SK-N-SH (cell line): ENCODE data around the gene SOX21. TPM values are rescaled to one million over a fixed set of nuclear protein-coding genes. Genes with fewer than 3 reads are reported as not detected.

Source experiments
- CTCF ChIA-PET: fragments of 300-600, 350-600 bp; formaldehyde crosslinking; extraction: SDS; loops from one replicate; lab custom pipeline; 2021; lab: Yijun Ruan, JAX
- POLR2A ChIA-PET: fragments of 350-600 bp; sonication (Branson Sonifier 250); formaldehyde crosslinking; extraction: SDS; loops from one replicate; lab custom pipeline; 2020; ENCODE audit warnings: antibody characterized with exemption, inconsistent platforms; lab: Yijun Ruan, JAX
- DNase-seq: peaks from one replicate; pipeline ENCODE4 v3.0.0; 2012
- H2AFZ ChIP-seq: fragments of 200-600 bp; sonication (generic); 2 replicates; pipeline ENCODE4 v1.8.1; 2016; ENCODE audit warnings: antibody characterized with exemption, mild to moderate bottlenecking, low read depth
- H3F3A ChIP-seq: fragments of 200-600 bp; sonication (generic); replicated peaks from 2 replicates; pipeline ENCODE3; 2016; ENCODE audit warnings: antibody characterized with exemption, mild to moderate bottlenecking; ENCODE audit not compliant: insufficient read depth
- H3K27ac ChIP-seq, 2 experiments: fragments of 200-500 bp in 1 of 2; fragments of 200-600 bp in 1 of 2; sonication (Bioruptor generic) in 1 of 2; sonication (generic), shearing (Covaris generic) in 1 of 2; 2 replicates each; pipeline versions ENCODE4 v1.5.1 to v1.6.1; 2014 to 2016; ENCODE audit warnings: low read depth in 2 of 2, inconsistent platforms in 1 of 2, low read length in 1 of 2, mild to moderate bottlenecking in 1 of 2, mixed read lengths in 1 of 2
- H3K27me3 ChIP-seq: fragments of 200-600 bp; sonication (generic), shearing (Covaris generic); 2 replicates; pipeline ENCODE4 v1.6.1; 2016; ENCODE audit warnings: mixed run types; ENCODE audit not compliant: insufficient read depth
- H3K36me3 ChIP-seq, 2 experiments: fragments of 200-500 bp in 1 of 2; fragments of 200-600 bp in 1 of 2; sonication (Bioruptor generic) in 1 of 2; sonication (generic) in 1 of 2; replicated peaks in 1 of 2; 2 replicates each; pipeline versions ENCODE3 to v1.5.1; 2014 to 2016; ENCODE audit warnings: low read length in 1 of 2, mild to moderate bottlenecking in 1 of 2; ENCODE audit not compliant: insufficient read depth in 2 of 2, control insufficient read depth in 1 of 2
- H3K4me1 ChIP-seq, 2 experiments: fragments of 200-500 bp in 1 of 2; fragments of 200-600 bp in 1 of 2; sonication (Bioruptor generic) in 1 of 2; sonication (generic), shearing (Covaris generic) in 1 of 2; 2 replicates each; pipeline versions ENCODE4 v1.5.1 to v1.6.1; 2014 to 2016; ENCODE audit warnings: low read depth in 1 of 2, low read length in 1 of 2, mixed run types in 1 of 2; ENCODE audit not compliant: insufficient read depth in 2 of 2, control insufficient read depth in 1 of 2
- H3K4me2 ChIP-seq: fragments of 200-600 bp; sonication (generic), shearing (Covaris generic); 2 replicates; pipeline ENCODE4 v1.6.1; 2017; ENCODE audit warnings: mixed run types
- H3K4me3 ChIP-seq, 2 experiments: fragments of 200-500 bp in 1 of 2; fragments of 200-600 bp in 1 of 2; sonication (Bioruptor generic) in 1 of 2; sonication (generic), shearing (Covaris generic) in 1 of 2; 2 replicates each; pipeline versions ENCODE4 v1.5.1 to v1.8.1; 2014 to 2016; ENCODE audit warnings: low read depth in 2 of 2, inconsistent platforms in 1 of 2, low read length in 1 of 2, mild to moderate bottlenecking in 1 of 2, mixed read lengths in 1 of 2, moderate library complexity in 1 of 2
- H3K79me2 ChIP-seq: fragments of 200-600 bp; sonication (generic); 2 replicates; pipeline ENCODE4 v1.8.1; 2017; ENCODE audit warnings: mild to moderate bottlenecking; ENCODE audit not compliant: insufficient read depth
- H3K9ac ChIP-seq: fragments of 200-600 bp; sonication (generic); 2 replicates; pipeline ENCODE4 v1.6.1; 2017; ENCODE audit warnings: mixed run types
- H3K9me2 ChIP-seq: fragments of 200-600 bp; sonication (generic); 2 replicates; pipeline ENCODE4 v1.6.1; 2017; ENCODE audit warnings: mixed run types
- H3K9me3 ChIP-seq: fragments of 200-600 bp; sonication (generic); 2 replicates; pipeline ENCODE4 v1.6.1; 2017; ENCODE audit warnings: mixed run types, mild to moderate bottlenecking, moderate library complexity
- H4K20me1 ChIP-seq: fragments of 200-600 bp; sonication (generic); 2 replicates; pipeline ENCODE4 v1.6.1; 2017; ENCODE audit warnings: mild to moderate bottlenecking, mixed run types; ENCODE audit not compliant: insufficient read depth
- CHD2 ChIP-seq: fragments of 150-350 bp; IDR thresholded peaks from 2 replicates; pipeline ENCODE4 v1.6.1; 2018; ENCODE audit warnings: low read length; ENCODE audit not compliant: partially characterized antibody
- EP300 ChIP-seq, 2 experiments: IDR thresholded peaks; 2 replicates each; pipeline versions ENCODE4 v1.4.0 to v1.6.1; 2012; ENCODE audit warnings: borderline replicate concordance in 1 of 2, low read depth in 1 of 2, low read length in 1 of 2
- FOXJ3 ChIP-seq: sonication (generic); formaldehyde crosslinking; IDR thresholded peaks from 2 replicates; pipeline ENCODE4 v1.5.1; 2020; ENCODE audit warnings: mild to moderate bottlenecking, missing genetic modification reagents
- IRF3 ChIP-seq: fragments of 150-350 bp; IDR thresholded peaks from 2 replicates; pipeline ENCODE4 v1.6.1; 2016; ENCODE audit warnings: mild to moderate bottlenecking, low read depth, low read length
- MAX ChIP-seq: IDR thresholded peaks from 2 replicates; pipeline ENCODE4 v1.4.0; 2012; ENCODE audit warnings: low read depth
- MXI1 ChIP-seq: IDR thresholded peaks from 2 replicates; pipeline ENCODE4 v1.6.1; 2012; ENCODE audit warnings: mild to moderate bottlenecking, low read depth, low read length, improper control_type of control experiment
- NFIC ChIP-seq: IDR thresholded peaks from 2 replicates; pipeline ENCODE4 v1.4.0; 2012; ENCODE audit warnings: borderline replicate concordance
- NRF1 ChIP-seq: IDR thresholded peaks from 2 replicates; pipeline ENCODE4 v1.6.1; 2012; ENCODE audit warnings: low read depth, mild to moderate bottlenecking, low read length
- REST ChIP-seq: IDR thresholded peaks from 2 replicates; pipeline ENCODE4 v1.6.1; 2012; ENCODE audit warnings: mild to moderate bottlenecking, low read depth, low read length, moderate library complexity
- RFX5 ChIP-seq: IDR thresholded peaks from 2 replicates; pipeline ENCODE4 v1.6.1; 2012; ENCODE audit warnings: mild to moderate bottlenecking, improper control_type of control experiment, low read length
- RXRA ChIP-seq: IDR thresholded peaks from 2 replicates; pipeline ENCODE4 v1.4.0; 2012; ENCODE audit warnings: low read depth, mild to moderate bottlenecking, borderline replicate concordance
- SIN3A ChIP-seq: IDR thresholded peaks from 2 replicates; pipeline ENCODE4 v1.6.1; 2012; ENCODE audit warnings: low read depth, mild to moderate bottlenecking, low read length, moderate library complexity, borderline replicate concordance
- SMC3 ChIP-seq: IDR thresholded peaks from 2 replicates; pipeline ENCODE4 v1.6.1; 2012; ENCODE audit warnings: low read depth, low read length, improper control_type of control experiment
- TAF1 ChIP-seq: IDR thresholded peaks from 2 replicates; pipeline ENCODE4 v1.6.1; 2012; ENCODE audit warnings: low read depth, mild to moderate bottlenecking, low read length, moderate library complexity, borderline replicate concordance
- USF1 ChIP-seq: IDR thresholded peaks from 2 replicates; pipeline ENCODE4 v1.4.0; 2012; ENCODE audit warnings: low read depth, borderline replicate concordance
- USF2 ChIP-seq: fragments of 150-350 bp; IDR thresholded peaks from 2 replicates; pipeline ENCODE4 v1.6.1; 2017; ENCODE audit warnings: antibody characterized with exemption, low read length, low read depth, borderline replicate concordance
- YY1 ChIP-seq: IDR thresholded peaks from 2 replicates; pipeline ENCODE4 v1.4.0; 2012; ENCODE audit warnings: low read depth, mild to moderate bottlenecking
- ZBTB33 ChIP-seq: IDR thresholded peaks from 2 replicates; pipeline ENCODE4 v1.4.0; 2012; ENCODE audit warnings: low read depth, borderline replicate concordance
- WGBS: methylation state at CpG from one replicate; pipeline ENCODE4 v1.1.6; 2017; ENCODE audit warnings: low lambda C conversion rate; 5-methylcytosine and 5-hydroxymethylcytosine counted together
- polyA plus RNA-seq, 3 experiments: library from polyadenylated mRNA; depleted of rRNA; stranded (reverse); fragments of >200 nt; gene quantifications; 2 replicates each; pipeline ENCODE4 v1.2.3, GENCODE V29; 2012

SOX21 gene
- polyA plus RNA-seq, 1 of the 3 experiments (the other 2 are of a cell fraction), result not detected

GRCh38 chr13:94759120-94759728 is 46.9 kb upstream of the SOX21 start:
- no peak overlapping the region for H3K9ac ChIP-seq
- H3K4me3 ChIP-seq, result no peak overlapping the region
- H3K9me3 ChIP-seq, result no peaks in the 10 kb centered on the region
- no peaks in the 10 kb centered on the region for H3K36me3 ChIP-seq
- no peaks in the 10 kb centered on the region for H4K20me1 ChIP-seq
- ChIA-PET POLR2A (no interaction called here), CTCF (interaction anchor here (0.6 to 0.7 kb wide), 2 partner anchors 25 to 342 kb away, joined by 3 to 4 read pairs; no protein-coding TSS in a partner anchor)
- no peaks in the 10 kb centered on the region for H3K79me2 ChIP-seq
- 74% methylated on average over 22 of the region's 22 CpGs for WGBS
- DNase-seq, result no peak
- no peaks in the 10 kb centered on the region for H3K9me2 ChIP-seq
- no peak overlapping the region for H2AFZ ChIP-seq
- no peaks in the 10 kb centered on the region for H3K4me1 ChIP-seq
- H3F3A ChIP-seq, result no peaks in the 10 kb centered on the region
- no peaks in the 10 kb centered on the region for H3K27me3 ChIP-seq
- H3K4me2 ChIP-seq, result no peak overlapping the region
- no peak for TF ChIP-seq CHD2
- TF ChIP-seq USF2, result no peak
- TF ChIP-seq FOXJ3 (CRISPR knock-in tag), result no peak
- TF ChIP-seq SIN3A, result no peak
- TF ChIP-seq EP300 (IDR thresholded peaks at IDR 0.05; ENCODE audit: borderline replicate concordance in 1 of 2, low read depth in 1 of 2, low read length in 1 of 2), result no peak
- no peak for TF ChIP-seq TAF1
- TF ChIP-seq RFX5, result no peak
- no peak for TF ChIP-seq IRF3
- TF ChIP-seq NRF1, result no peak
- TF ChIP-seq REST, result no peak
- no peak for TF ChIP-seq YY1
- no peak for TF ChIP-seq NFIC
- no peak for TF ChIP-seq MAX
- no peak for TF ChIP-seq SMC3
- TF ChIP-seq MXI1, result no peak
- no peak for TF ChIP-seq USF1
- no peak for TF ChIP-seq ZBTB33
- no peak for TF ChIP-seq RXRA
- H3K27ac ChIP-seq, result no peak overlapping the region
